ENCODE data around the gene NMRK2.

Gene NMRK2

GRCh38 chr19:3976495-3977241 lies 43.8 kb downstream of the NMRK2 start:
- DNase-seq (ENCODE audit: low read depth in 2 of 2): peak in 1 of 2 donors; percentile 77
- H3K4me3 ChIP-seq (replicated peaks in 1 of 2; ENCODE audit: low read depth in 2 of 2, low read length in 2 of 2): no peak overlapping the region

GRCh38 chr19:3977242-3978143 lies 44.6 kb downstream of the NMRK2 start:
- DNase-seq (ENCODE audit: low read depth in 2 of 2): no peak
- peak; percentile 23 for TF ChIP-seq CTCF (IDR thresholded peaks at IDR 0.05; ENCODE audit: low read depth, low read length)
- H3K4me3 ChIP-seq (replicated peaks in 1 of 2; ENCODE audit: low read depth in 2 of 2, low read length in 2 of 2): no peak overlapping the region

More at GRCh38 chr19:3976495-3977241, 43.8 kb downstream of the NMRK2 start:
- TF ChIP-seq CTCF (IDR thresholded peaks at IDR 0.05; ENCODE audit: low read depth, low read length): no peak

GRCh38 chr19:3978145-3978544 lies 45.3 kb downstream of the NMRK2 start:
- no peak for TF ChIP-seq CTCF (IDR thresholded peaks at IDR 0.05; ENCODE audit: low read depth, low read length)
- no peak for DNase-seq (ENCODE audit: low read depth in 2 of 2)

GRCh38 chr19:3979289-3979673 lies 46.4 kb downstream of the NMRK2 start:
- DNase-seq (ENCODE audit: low read depth in 2 of 2): no peak
- TF ChIP-seq CTCF (IDR thresholded peaks at IDR 0.05; ENCODE audit: low read depth, low read length): no peak
- no peak overlapping the region for H3K4me3 ChIP-seq (replicated peaks in 1 of 2; ENCODE audit: low read depth in 2 of 2, low read length in 2 of 2)

More at GRCh38 chr19:3978145-3978544, 45.3 kb downstream of the NMRK2 start:
- no peak overlapping the region for H3K4me3 ChIP-seq (replicated peaks in 1 of 2; ENCODE audit: low read depth in 2 of 2, low read length in 2 of 2)

GRCh38 chr19:3979674-3980352 lies 46.9 kb downstream of the NMRK2 start:
- DNase-seq (ENCODE audit: low read depth in 2 of 2): no peak
- no peak for TF ChIP-seq CTCF (IDR thresholded peaks at IDR 0.05; ENCODE audit: low read depth, low read length)
- no peak overlapping the region for H3K4me3 ChIP-seq (replicated peaks in 1 of 2; ENCODE audit: low read depth in 2 of 2, low read length in 2 of 2)

- no peak for DNase-seq (ENCODE audit: low read depth in 2 of 2)
- H3K4me3 ChIP-seq (replicated peaks in 1 of 2; ENCODE audit: low read depth in 2 of 2, low read length in 2 of 2): no peak overlapping the region
- TF ChIP-seq CTCF (IDR thresholded peaks at IDR 0.05; ENCODE audit: low read depth, low read length): no peak
Measured at GRCh38 chr19:3980353-3981251, 47.7 kb downstream of the NMRK2 start.
